IgD-negative memory B cell (primary cell): ENCODE measurements around the gene GLP1R. TPM values are rescaled to one million over a fixed set of nuclear protein-coding genes. Genes with fewer than 3 reads are reported as not detected.

Source experiments
- H3K27ac Mint-ChIP-seq, 3 donors: one replicate each; pipeline ENCODE4 v1.8.0; 2020 to 2022; ENCODE audit warnings: mild to moderate bottlenecking in 3 of 3, mixed read lengths in 3 of 3, moderate library complexity in 1 of 3
- H3K27me3 Mint-ChIP-seq: one replicate; pipeline ENCODE4 v1.8.0; 2021; ENCODE audit warnings: mixed read lengths
- H3K36me3 Mint-ChIP-seq: one replicate; pipeline ENCODE4 v1.8.0; 2020; ENCODE audit warnings: mild to moderate bottlenecking, mixed read lengths
- H3K4me1 Mint-ChIP-seq, 3 donors: one replicate each; pipeline ENCODE4 v1.8.0; 2020 to 2022; ENCODE audit warnings: mixed read lengths in 3 of 3, mild to moderate bottlenecking in 1 of 3
- H3K4me3 Mint-ChIP-seq, 4 donors: one replicate each; pipeline ENCODE4 v1.8.0; 2020 to 2022; ENCODE audit warnings: mild to moderate bottlenecking in 4 of 4, mixed read lengths in 4 of 4, moderate library complexity in 3 of 4
- H3K9me3 Mint-ChIP-seq, 3 donors: one replicate each; pipeline ENCODE4 v1.8.0; 2020 to 2021; ENCODE audit warnings: mixed read lengths in 3 of 3, mild to moderate bottlenecking in 1 of 3
- polyA plus RNA-seq: library from polyadenylated mRNA; unstranded; fragments of 300-500 nt; fragmentation: Illumina TruSeq; gene quantifications from one replicate; pipeline ENCODE4 v1.2.3, GENCODE V29; 2021

GLP1R gene
- polyA plus RNA-seq, 1 donor from 2014 or later = not detected

GRCh38 chr6:39065561-39065960 is 17.0 kb downstream of the GLP1R start:
- H3K27ac Mint-ChIP-seq = no peak overlapping the region
- peaks cover 0 to 3% (median 0%) of the 10 kb centered on the region in 3 donors for H3K9me3 Mint-ChIP-seq
- H3K4me1 Mint-ChIP-seq = no peaks in the 10 kb centered on the region
- no peak overlapping the region for H3K4me3 Mint-ChIP-seq
- H3K36me3 Mint-ChIP-seq = no peaks in the 10 kb centered on the region
- no peaks in the 10 kb centered on the region for H3K27me3 Mint-ChIP-seq

GRCh38 chr6:39068391-39068790 is 19.8 kb downstream of the GLP1R start:
- Mint-ChIP-seq H3K4me1 (no peaks in the 10 kb centered on the region), H3K9me3 (peaks cover 0 to 3% (median 0%) of the 10 kb centered on the region in 3 donors), H3K36me3 (no peaks in the 10 kb centered on the region), H3K27ac (no peak overlapping the region), H3K4me3 (no peak overlapping the region), H3K27me3 (no peaks in the 10 kb centered on the region)

GRCh38 chr6:39072830-39073229 is 24.2 kb downstream of the GLP1R start:
- no peak overlapping the region for H3K4me3 Mint-ChIP-seq
- H3K9me3 Mint-ChIP-seq = peaks cover 0 to 3% (median 0%) of the 10 kb centered on the region in 3 donors
- no peak overlapping the region for H3K27ac Mint-ChIP-seq
- H3K4me1 Mint-ChIP-seq = no peaks in the 10 kb centered on the region
- H3K27me3 Mint-ChIP-seq = peaks cover 1% of the 10 kb centered on the region
- H3K36me3 Mint-ChIP-seq = no peaks in the 10 kb centered on the region

GRCh38 chr6:39073471-39074355 is 25.1 kb downstream of the GLP1R start:
- Mint-ChIP-seq H3K27me3 (peaks cover 1% of the 10 kb centered on the region), H3K27ac (no peak overlapping the region), H3K36me3 (no peaks in the 10 kb centered on the region), H3K4me3 (no peak overlapping the region), H3K4me1 (no peaks in the 10 kb centered on the region), H3K9me3 (peaks cover 0 to 3% (median 0%) of the 10 kb centered on the region in 3 donors)

- H3K36me3 Mint-ChIP-seq = no peaks in the 10 kb centered on the region
- H3K27me3 Mint-ChIP-seq = peaks cover 1% of the 10 kb centered on the region
- no peak overlapping the region for H3K27ac Mint-ChIP-seq
- H3K4me3 Mint-ChIP-seq = no peak overlapping the region
- no peaks in the 10 kb centered on the region for H3K4me1 Mint-ChIP-seq
- peaks cover 0 to 3% (median 0%) of the 10 kb centered on the region in 3 donors for H3K9me3 Mint-ChIP-seq
These were observed 25.9 kb downstream of the GLP1R start for GRCh38 chr6:39074486-39074885.

- Mint-ChIP-seq H3K36me3 (no peaks in the 10 kb centered on the region), H3K4me3 (no peak overlapping the region), H3K9me3 (peaks cover 0 to 3% (median 0%) of the 10 kb centered on the region in 3 donors), H3K4me1 (no peaks in the 10 kb centered on the region), H3K27me3 (peaks cover 1% of the 10 kb centered on the region), H3K27ac (no peak overlapping the region)
These were observed 26.6 kb downstream of the GLP1R start for GRCh38 chr6:39075010-39075686.

- Mint-ChIP-seq H3K36me3 (no peaks in the 10 kb centered on the region), H3K9me3 (no peaks in the 10 kb centered on the region), H3K4me3 (no peak overlapping the region), H3K4me1 (no peaks in the 10 kb centered on the region), H3K27ac (no peak overlapping the region), H3K27me3 (peaks cover 1% of the 10 kb centered on the region)
These were observed 27.4 kb downstream of the GLP1R start for GRCh38 chr6:39075807-39076622.

GRCh38 chr6:39076623-39077535 is 28.3 kb downstream of the GLP1R start:
- H3K4me1 Mint-ChIP-seq = no peaks in the 10 kb centered on the region
- no peak overlapping the region for H3K27ac Mint-ChIP-seq
- no peaks in the 10 kb centered on the region for H3K9me3 Mint-ChIP-seq

GRCh38 chr6:39077882-39078594 is 29.5 kb downstream of the GLP1R start:
- no peaks in the 10 kb centered on the region for H3K9me3 Mint-ChIP-seq
- H3K4me3 Mint-ChIP-seq = no peak overlapping the region
- H3K27ac Mint-ChIP-seq = no peak overlapping the region
- H3K27me3 Mint-ChIP-seq = peaks cover 3% of the 10 kb centered on the region
- no peaks in the 10 kb centered on the region for H3K36me3 Mint-ChIP-seq
- H3K4me1 Mint-ChIP-seq = peaks cover 0 to 2% (median 0%) of the 10 kb centered on the region in 3 donors

More at GRCh38 chr6:39076623-39077535, 28.3 kb downstream of the GLP1R start:
- Mint-ChIP-seq H3K27me3 (peaks cover 1% of the 10 kb centered on the region), H3K36me3 (no peaks in the 10 kb centered on the region), H3K4me3 (no peak overlapping the region)

GRCh38 chr6:39078695-39079094 is 30.1 kb downstream of the GLP1R start:
- H3K27me3 Mint-ChIP-seq = peaks cover 5% of the 10 kb centered on the region
- no peaks in the 10 kb centered on the region for H3K36me3 Mint-ChIP-seq
- peaks cover 0 to 4% (median 0%) of the 10 kb centered on the region in 3 donors for H3K4me1 Mint-ChIP-seq
- H3K9me3 Mint-ChIP-seq = no peaks in the 10 kb centered on the region
- no peak overlapping the region for H3K27ac Mint-ChIP-seq
- no peak overlapping the region for H3K4me3 Mint-ChIP-seq

- H3K36me3 Mint-ChIP-seq = peaks cover 2% of the 10 kb centered on the region
- no peak overlapping the region for H3K27ac Mint-ChIP-seq
- peaks cover 0 to 4% (median 0%) of the 10 kb centered on the region in 3 donors for H3K4me1 Mint-ChIP-seq
- no peak overlapping the region for H3K4me3 Mint-ChIP-seq
- H3K9me3 Mint-ChIP-seq = no peaks in the 10 kb centered on the region
- H3K27me3 Mint-ChIP-seq = peaks cover 5% of the 10 kb centered on the region
These were observed 30.9 kb downstream of the GLP1R start for GRCh38 chr6:39079197-39080125.

GRCh38 chr6:39080246-39080875 is 31.8 kb downstream of the GLP1R start:
- Mint-ChIP-seq H3K4me1 (peaks cover 0 to 4% (median 0%) of the 10 kb centered on the region in 3 donors), H3K36me3 (peaks cover 2% of the 10 kb centered on the region), H3K4me3 (no peak overlapping the region), H3K27me3 (peaks cover 5% of the 10 kb centered on the region), H3K9me3 (no peaks in the 10 kb centered on the region), H3K27ac (no peak overlapping the region)
